Right atrium auricular region (tissue), 2 donors: Measurements from ENCODE around the gene TTC16. TPM values are rescaled to one million over a fixed set of nuclear protein-coding genes. Genes with fewer than 3 reads are reported as not detected.

Source experiments
- DNase-seq: peaks from one replicate; pipeline ENCODE4 v3.0.0-alpha.2; 2019; ENCODE audit warnings: low spot score
- H3K27ac ChIP-seq, 2 donors: fragments of 200-600 bp; sonication (generic); 1 replicate in 1 of 2; 2 replicates in 1 of 2; pipeline ENCODE4 v1.5.1; 2016 to 2019
- H3K27me3 ChIP-seq, 2 donors: fragments of 200-600 bp; sonication (generic); one replicate each; pipeline versions ENCODE4 v1.5.1 to v1.6.0; 2017 to 2019
- H3K36me3 ChIP-seq: fragments of 200-600 bp; sonication (generic); one replicate; pipeline ENCODE4 v1.5.1; 2016
- H3K4me1 ChIP-seq, 2 donors: fragments of 200-600 bp; sonication (generic); one replicate each; pipeline versions ENCODE4 v1.5.1 to v1.6.0; 2017 to 2019
- H3K4me3 ChIP-seq, 2 donors: fragments of 200-600 bp; sonication (generic); 1 replicate in 1 of 2; 2 replicates in 1 of 2; pipeline ENCODE4 v1.5.1; 2017 to 2019; ENCODE audit warnings: mild to moderate bottlenecking in 1 of 2, moderate library complexity in 1 of 2
- H3K9me3 ChIP-seq, 2 donors: fragments of 200-600 bp; sonication (generic); one replicate each; pipeline ENCODE4 v1.5.1; 2019
- total RNA-seq, 2 donors: library from RNA; depleted of rRNA; stranded (reverse); fragments of >200 nt; gene quantifications; one replicate each; pipeline ENCODE4 v1.1.0, GENCODE V29; 2016
- TF ChIP-seq, protein P1 (sequence below), 2 donors: fragments of 200-600 bp; sonication (generic); IDR thresholded peaks; one replicate each; pipeline ENCODE4 v1.5.1; 2019; ENCODE audit warnings: antibody characterized with exemption in 2 of 2

The TTC16 gene
- total RNA-seq, 2 donors from 2014 or later: 0.11 to 0.16 TPM

DNA sequence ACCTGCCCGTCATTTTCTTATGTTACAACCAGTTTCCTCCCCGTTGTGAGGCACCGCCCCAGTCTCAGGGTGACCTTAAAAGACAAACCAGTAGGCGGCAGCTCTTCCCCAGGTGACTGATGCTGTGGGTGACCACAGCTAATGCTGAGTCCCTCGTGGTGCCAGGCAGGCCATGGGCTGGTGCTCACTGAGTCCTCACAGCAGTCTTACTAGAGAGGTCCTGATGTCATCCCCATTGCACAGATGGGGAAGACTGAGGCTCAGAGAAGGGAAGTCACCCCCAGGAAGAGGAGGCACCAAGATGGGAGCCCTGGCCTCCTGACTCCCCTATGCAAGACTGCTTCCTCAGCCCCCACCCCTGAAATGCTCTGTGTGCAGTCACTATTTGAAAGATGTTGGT lies 8.1 kb upstream of the TTC16 start:
- no peak overlapping the region for H3K27ac ChIP-seq
- no peaks in the 10 kb centered on the region for H3K27me3 ChIP-seq
- TF ChIP-seq, protein P1, sequence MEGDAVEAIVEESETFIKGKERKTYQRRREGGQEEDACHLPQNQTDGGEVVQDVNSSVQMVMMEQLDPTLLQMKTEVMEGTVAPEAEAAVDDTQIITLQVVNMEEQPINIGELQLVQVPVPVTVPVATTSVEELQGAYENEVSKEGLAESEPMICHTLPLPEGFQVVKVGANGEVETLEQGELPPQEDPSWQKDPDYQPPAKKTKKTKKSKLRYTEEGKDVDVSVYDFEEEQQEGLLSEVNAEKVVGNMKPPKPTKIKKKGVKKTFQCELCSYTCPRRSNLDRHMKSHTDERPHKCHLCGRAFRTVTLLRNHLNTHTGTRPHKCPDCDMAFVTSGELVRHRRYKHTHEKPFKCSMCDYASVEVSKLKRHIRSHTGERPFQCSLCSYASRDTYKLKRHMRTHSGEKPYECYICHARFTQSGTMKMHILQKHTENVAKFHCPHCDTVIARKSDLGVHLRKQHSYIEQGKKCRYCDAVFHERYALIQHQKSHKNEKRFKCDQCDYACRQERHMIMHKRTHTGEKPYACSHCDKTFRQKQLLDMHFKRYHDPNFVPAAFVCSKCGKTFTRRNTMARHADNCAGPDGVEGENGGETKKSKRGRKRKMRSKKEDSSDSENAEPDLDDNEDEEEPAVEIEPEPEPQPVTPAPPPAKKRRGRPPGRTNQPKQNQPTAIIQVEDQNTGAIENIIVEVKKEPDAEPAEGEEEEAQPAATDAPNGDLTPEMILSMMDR (IDR thresholded peaks at IDR 0.05): no peak
- no peaks in the 10 kb centered on the region for H3K4me1 ChIP-seq
- no peak overlapping the region for H3K4me3 ChIP-seq
- H3K9me3 ChIP-seq: no peaks in the 10 kb centered on the region
- H3K36me3 ChIP-seq: no peaks in the 10 kb centered on the region
- no peak for DNase-seq

DNA sequence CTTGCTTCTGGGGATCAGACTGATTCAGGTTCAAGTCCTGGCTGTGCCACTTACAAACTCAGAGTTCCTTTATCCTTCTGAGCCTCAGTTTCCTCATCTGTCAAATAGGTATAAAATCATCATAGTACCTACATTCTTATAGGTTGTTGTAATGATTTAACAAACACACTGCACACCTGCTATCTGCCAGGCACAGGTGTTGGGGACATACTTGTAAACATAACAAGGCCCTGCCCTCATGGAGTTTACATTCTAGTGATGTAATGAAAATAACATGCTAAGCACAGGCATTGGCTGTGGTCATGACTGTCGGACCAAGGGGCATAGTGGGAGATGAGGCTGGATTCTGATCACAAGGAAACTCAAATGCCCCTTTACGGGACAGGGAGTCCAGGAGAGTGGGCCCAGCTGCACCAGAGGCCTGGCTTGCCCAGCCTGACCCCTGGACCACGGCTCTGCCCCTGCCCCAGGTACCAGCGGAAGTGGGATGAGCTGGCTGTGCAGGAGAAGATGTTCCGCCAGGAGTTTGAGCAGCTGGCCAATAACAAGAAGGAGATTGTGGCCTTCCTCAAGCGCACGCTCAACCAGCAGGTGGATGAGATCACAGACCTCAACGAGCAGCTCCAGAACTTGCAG lies 6.8 kb upstream of the TTC16 start:
- Histone ChIP-seq H3K4me1 (peaks cover 0 to 2% of the 10 kb centered on the region in 2 donors), H3K36me3 (no peaks in the 10 kb centered on the region), H3K9me3 (no peaks in the 10 kb centered on the region), H3K27me3 (no peaks in the 10 kb centered on the region), H3K4me3 (no peak overlapping the region), H3K27ac (no peak overlapping the region)
- no peak for DNase-seq
- TF ChIP-seq, protein P1 (IDR thresholded peaks at IDR 0.05): no peak

DNA sequence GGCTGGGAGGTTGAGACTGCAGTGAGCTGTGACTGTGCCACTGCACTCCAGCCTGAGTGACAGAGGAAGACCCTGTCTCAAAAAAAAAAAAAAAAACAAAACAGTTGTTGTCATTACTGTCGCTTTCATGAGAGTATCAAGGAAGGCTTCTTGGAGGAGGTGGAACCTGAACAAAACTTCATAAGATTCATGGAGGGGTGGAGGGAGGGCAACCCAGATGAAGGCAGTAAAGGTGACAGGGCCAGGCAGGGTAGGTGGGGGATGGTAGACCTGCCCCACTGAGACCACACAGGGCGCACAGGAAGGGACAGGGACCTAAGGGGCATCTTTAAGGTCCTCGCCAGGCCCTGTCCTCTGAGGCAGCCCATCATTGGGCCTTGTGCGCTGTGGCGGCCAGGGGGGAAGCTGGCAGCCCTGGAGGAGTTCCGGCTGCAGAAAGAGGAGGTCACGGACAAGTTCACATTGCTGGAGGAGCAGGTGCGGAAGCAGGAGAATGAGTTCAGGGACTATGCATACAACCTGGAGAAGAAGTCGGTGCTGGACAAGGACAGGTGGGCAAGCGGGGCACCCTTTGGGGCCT lies 5.6 kb upstream of the TTC16 start:
- H3K9me3 ChIP-seq: no peaks in the 10 kb centered on the region
- TF ChIP-seq, protein P1 (IDR thresholded peaks at IDR 0.05): no peak
- H3K27me3 ChIP-seq: no peaks in the 10 kb centered on the region
- no peak overlapping the region for H3K27ac ChIP-seq
- no peaks in the 10 kb centered on the region for H3K36me3 ChIP-seq
- no peak overlapping the region for H3K4me3 ChIP-seq
- DNase-seq: no peak
- peaks cover 0 to 13% of the 10 kb centered on the region in 2 donors for H3K4me1 ChIP-seq

DNA sequence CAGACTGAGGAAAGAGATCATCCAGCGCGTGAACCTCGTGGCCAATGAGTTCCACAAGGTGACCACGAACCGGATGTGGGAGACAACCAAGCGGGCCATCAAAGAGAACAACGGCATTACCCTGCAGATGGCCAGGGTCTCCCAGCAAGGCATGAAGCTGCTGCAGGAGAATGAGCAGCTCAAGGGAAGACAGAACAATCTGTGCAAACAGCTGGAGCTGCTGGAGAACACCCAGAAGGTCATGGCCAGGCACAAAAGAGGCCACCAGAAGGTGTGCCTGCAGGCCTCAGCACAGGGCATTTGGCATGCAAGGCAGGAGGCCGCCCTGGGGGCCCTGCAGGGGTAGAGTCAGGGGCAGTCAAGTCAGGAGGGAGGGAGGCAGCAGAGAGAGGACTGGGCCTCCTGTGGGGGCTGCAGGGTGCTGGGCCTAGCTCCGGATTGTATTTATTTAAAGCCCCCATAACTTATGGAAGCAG lies 4.6 kb upstream of the TTC16 start:
- Histone ChIP-seq H3K9me3 (no peaks in the 10 kb centered on the region), H3K36me3 (no peaks in the 10 kb centered on the region), H3K4me1 (peaks cover 0 to 17% of the 10 kb centered on the region in 2 donors), H3K27ac (no peak overlapping the region), H3K27me3 (no peaks in the 10 kb centered on the region), H3K4me3 (no peak overlapping the region)
- TF ChIP-seq, protein P1 (IDR thresholded peaks at IDR 0.05): no peak
- no peak for DNase-seq

DNA sequence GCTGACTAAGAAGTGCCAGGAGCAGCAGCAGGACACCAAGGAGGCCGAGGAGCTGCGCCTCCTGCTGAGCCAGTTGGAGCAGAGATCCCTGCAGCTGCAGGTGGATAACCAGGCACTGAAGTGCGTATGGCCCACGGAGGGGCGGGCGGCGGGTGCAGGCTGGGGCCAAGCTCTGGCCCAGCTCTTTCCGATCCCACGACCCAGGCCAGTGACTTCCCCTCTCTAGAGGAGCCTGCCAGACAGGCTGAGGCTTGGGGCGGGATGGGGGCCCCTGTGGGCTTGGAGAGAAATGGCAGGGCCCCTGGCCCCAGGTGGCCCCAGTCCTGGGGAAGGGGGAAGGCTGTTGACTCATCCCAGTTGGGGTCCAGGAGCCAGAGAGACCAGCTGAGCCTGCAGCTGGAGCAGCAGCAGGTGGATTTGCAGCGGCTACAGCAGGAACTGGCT lies 4.0 kb upstream of the TTC16 start:
- H3K36me3 ChIP-seq: no peaks in the 10 kb centered on the region
- H3K4me1 ChIP-seq: peaks cover 0 to 19% of the 10 kb centered on the region in 2 donors
- DNase-seq: no peak
- H3K27me3 ChIP-seq: no peaks in the 10 kb centered on the region
- H3K27ac ChIP-seq: no peak overlapping the region
- TF ChIP-seq, protein P1 (IDR thresholded peaks at IDR 0.05): no peak
- no peaks in the 10 kb centered on the region for H3K9me3 ChIP-seq
- no peak overlapping the region for H3K4me3 ChIP-seq
